Kidney epithelial cell (primary cell): ENCODE results near the gene OAS2. TPM values are rescaled to one million over a fixed set of nuclear protein-coding genes. Genes with fewer than 3 reads are reported as not detected.
"Not testable (repeated sequence)": the region's sequence is repeated elsewhere in the genome, so short reads cannot be mapped to it uniquely, and the experiment has no call there.

Experiments
- DNase-seq: peaks from one replicate; pipeline ENCODE4 v3.0.0-alpha.2; 2010; ENCODE audit warnings: low read depth
- H3K27me3 ChIP-seq: 2 replicates; pipeline ENCODE4 v1.6.0; 2011; ENCODE audit warnings: low read length; ENCODE audit not compliant: control insufficient read depth, insufficient read depth
- H3K36me3 ChIP-seq: 2 replicates; pipeline ENCODE4 v1.5.1; 2011; ENCODE audit warnings: low read length; ENCODE audit not compliant: control insufficient read depth, insufficient read depth
- H3K4me3 ChIP-seq: 2 replicates; pipeline ENCODE4 v1.5.1; 2011; ENCODE audit warnings: low read depth, mild to moderate bottlenecking, control low read depth, low read length
- total RNA-seq: library from RNA; depleted of rRNA; stranded (reverse); fragments of >200 nt; gene quantifications from 2 replicates; pipeline ENCODE4 v1.2.3, GENCODE V29; 2015
- TF ChIP-seq, protein P1 (sequence below): IDR thresholded peaks from 2 replicates; pipeline ENCODE4 v1.5.1; 2011; ENCODE audit warnings: mild to moderate bottlenecking, moderate library complexity, low read length, control low read depth, inconsistent platforms; ENCODE audit not compliant: insufficient read depth, poor library complexity, severe bottlenecking

OAS2 gene
- total RNA-seq, 1 donor from 2014 or later, result 3.6 TPM

GRCh38 chr12:112946236-112947000 lies 31.9 kb upstream of the OAS2 start:
- no peaks in the 10 kb centered on the region for H3K27me3 ChIP-seq
- no peaks in the 10 kb centered on the region for H3K36me3 ChIP-seq
- TF ChIP-seq, protein P1, sequence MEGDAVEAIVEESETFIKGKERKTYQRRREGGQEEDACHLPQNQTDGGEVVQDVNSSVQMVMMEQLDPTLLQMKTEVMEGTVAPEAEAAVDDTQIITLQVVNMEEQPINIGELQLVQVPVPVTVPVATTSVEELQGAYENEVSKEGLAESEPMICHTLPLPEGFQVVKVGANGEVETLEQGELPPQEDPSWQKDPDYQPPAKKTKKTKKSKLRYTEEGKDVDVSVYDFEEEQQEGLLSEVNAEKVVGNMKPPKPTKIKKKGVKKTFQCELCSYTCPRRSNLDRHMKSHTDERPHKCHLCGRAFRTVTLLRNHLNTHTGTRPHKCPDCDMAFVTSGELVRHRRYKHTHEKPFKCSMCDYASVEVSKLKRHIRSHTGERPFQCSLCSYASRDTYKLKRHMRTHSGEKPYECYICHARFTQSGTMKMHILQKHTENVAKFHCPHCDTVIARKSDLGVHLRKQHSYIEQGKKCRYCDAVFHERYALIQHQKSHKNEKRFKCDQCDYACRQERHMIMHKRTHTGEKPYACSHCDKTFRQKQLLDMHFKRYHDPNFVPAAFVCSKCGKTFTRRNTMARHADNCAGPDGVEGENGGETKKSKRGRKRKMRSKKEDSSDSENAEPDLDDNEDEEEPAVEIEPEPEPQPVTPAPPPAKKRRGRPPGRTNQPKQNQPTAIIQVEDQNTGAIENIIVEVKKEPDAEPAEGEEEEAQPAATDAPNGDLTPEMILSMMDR, result no peak
- no peak overlapping the region for H3K4me3 ChIP-seq
- no peak for DNase-seq

DNA sequence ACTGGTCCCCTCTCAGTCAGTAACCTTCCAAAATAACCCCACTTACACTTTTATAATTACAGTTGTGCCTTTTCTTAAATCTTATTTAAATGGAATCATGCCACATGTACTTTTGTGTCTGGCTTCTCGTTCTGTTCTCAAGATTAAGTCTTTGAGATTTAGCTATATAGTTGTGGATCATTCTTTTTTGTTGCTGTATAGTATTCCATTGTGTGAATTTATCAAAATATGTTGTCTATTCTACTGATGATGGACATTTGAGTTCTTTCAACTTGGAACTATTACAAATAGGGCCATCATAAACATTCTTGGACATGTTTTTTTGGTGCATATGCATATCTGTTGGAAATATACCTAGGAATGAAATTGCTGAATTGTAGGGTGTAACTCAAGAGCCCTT lies 31.0 kb upstream of the OAS2 start:
- H3K4me3 ChIP-seq, result no peak overlapping the region
- H3K36me3 ChIP-seq, result no peaks in the 10 kb centered on the region
- no peaks in the 10 kb centered on the region for H3K27me3 ChIP-seq
- DNase-seq, result no peak
- TF ChIP-seq, protein P1, result no peak

- no peaks in the 10 kb centered on the region for H3K27me3 ChIP-seq
- H3K36me3 ChIP-seq, result no peaks in the 10 kb centered on the region
- DNase-seq, result no peak
- H3K4me3 ChIP-seq, result no peak overlapping the region
- TF ChIP-seq, protein P1, result no peak
Observed at GRCh38 chr12:112947761-112948160, 30.6 kb upstream of the OAS2 start.

- DNase-seq, result no peak
- TF ChIP-seq, protein P1, result no peak
- Histone ChIP-seq H3K27me3 (no peaks in the 10 kb centered on the region), H3K36me3 (no peaks in the 10 kb centered on the region), H3K4me3 (no peak overlapping the region)
Observed at GRCh38 chr12:112948806-112949205, 29.5 kb upstream of the OAS2 start.

- no peaks in the 10 kb centered on the region for H3K36me3 ChIP-seq
- H3K4me3 ChIP-seq, result no peak overlapping the region
- H3K27me3 ChIP-seq, result no peaks in the 10 kb centered on the region
- DNase-seq, result no peak
- TF ChIP-seq, protein P1, result no peak
Observed at GRCh38 chr12:112950701-112951100, 27.6 kb upstream of the OAS2 start.

- H3K36me3 ChIP-seq, H3K4me3 ChIP-seq, H3K27me3 ChIP-seq, DNase-seq: not testable (repeated sequence)
Observed at GRCh38 chr12:112957125-112957524, 21.2 kb upstream of the OAS2 start.
